A673 (cell line): ENCODE data around the gene GALC. TPM values are rescaled to one million over a fixed set of nuclear protein-coding genes. Genes with fewer than 3 reads are reported as not detected.

ENCODE experiments used
- BruUV-seq: library from RNA; stranded (reverse); fragments of 400-500 nt; replicated peaks from 2 replicates; lab custom pipeline; 2021; lab: Mats Ljungman, UMichigan
- CTCF ChIA-PET: fragments of 300-600 bp; sonication (Branson Sonifier 250); formaldehyde crosslinking; loops from one replicate; lab custom pipeline; 2022; ENCODE audit warnings: antibody characterized with exemption; lab: Charles Lee
- POLR2A ChIA-PET: fragments of 300-600 bp; sonication (Branson Sonifier 250); formaldehyde crosslinking; loops from one replicate; lab custom pipeline; 2022; ENCODE audit warnings: antibody characterized with exemption; ENCODE audit not compliant: low non-redundant PET; lab: Charles Lee
- DNase-seq: peaks from one replicate; pipeline ENCODE4 v3.0.0-alpha.2; 2015; ENCODE audit warnings: low spot score
- H3K27ac ChIP-seq: fragments of 200-600 bp; sonication (generic); 2 replicates; pipeline ENCODE4 v1.5.1; 2016; ENCODE audit warnings: mixed run types, low read depth, mild to moderate bottlenecking, mixed read lengths, antibody characterized with exemption, low read length; ENCODE audit not compliant: poor library complexity, severe bottlenecking
- H3K27me3 ChIP-seq: fragments of 200-600 bp; sonication (generic); replicated peaks from 2 replicates; pipeline ENCODE4 v1.6.1; 2017; ENCODE audit warnings: mixed run types, low read depth, mild to moderate bottlenecking, mixed read lengths, antibody characterized with exemption, low read length; ENCODE audit not compliant: insufficient read depth, poor library complexity
- H3K36me3 ChIP-seq: fragments of 200-600 bp; sonication (generic); 2 replicates; pipeline ENCODE4 v1.6.1; 2016; ENCODE audit warnings: mixed run types, mild to moderate bottlenecking, mixed read lengths, antibody characterized with exemption, low read length; ENCODE audit not compliant: insufficient read depth, poor library complexity, severe bottlenecking
- H3K4me1 ChIP-seq: fragments of 200-600 bp; sonication (generic); 2 replicates; pipeline ENCODE4 v1.6.1; 2017; ENCODE audit warnings: mixed run types, mild to moderate bottlenecking, mixed read lengths, antibody characterized with exemption, low read length; ENCODE audit not compliant: insufficient read depth, poor library complexity, severe bottlenecking
- H3K4me3 ChIP-seq: fragments of 200-600 bp; sonication (generic); 2 replicates; pipeline ENCODE4 v1.5.1; 2016; ENCODE audit warnings: low read depth, mixed run types, mild to moderate bottlenecking, mixed read lengths, low read length; ENCODE audit not compliant: poor library complexity, severe bottlenecking
- H3K9me3 ChIP-seq: fragments of 200-600 bp; sonication (generic); 2 replicates; pipeline ENCODE4 v1.6.1; 2016; ENCODE audit warnings: mixed run types, low read depth, mild to moderate bottlenecking, mixed read lengths, antibody characterized with exemption, low read length; ENCODE audit not compliant: poor library complexity, severe bottlenecking
- CTCF ChIP-seq: fragments of 300-800, 200-600 bp; sonication (generic); conservative IDR thresholded peaks from 2 replicates; pipeline ENCODE4 v1.5.1; 2017; ENCODE audit warnings: low read depth, mild to moderate bottlenecking, antibody characterized with exemption, low read length, moderate library complexity, mixed read lengths
- EZH2 ChIP-seq: fragments of 200-600 bp; sonication (generic); IDR thresholded peaks from 2 replicates; pipeline ENCODE4 v1.6.1; 2017; ENCODE audit warnings: borderline replicate concordance, low read depth, mild to moderate bottlenecking, mixed read lengths, antibody characterized with exemption, low read length; ENCODE audit not compliant: poor library complexity, severe bottlenecking
- intact Hi-C: fragments of 100-400 bp; cut with micrococcal nuclease; formaldehyde crosslinking; loops from one replicate; pipeline ENCODE4 v1.10.0; 2022; ENCODE audit not compliant: unreplicated experiment
- total RNA-seq: library from RNA; stranded (reverse); gene quantifications from 2 replicates; pipeline ENCODE4 v1.2.3, GENCODE V29; 2021

GALC gene
- total RNA-seq, 1 experiment from 2014 or later = 11.5 TPM

DNA sequence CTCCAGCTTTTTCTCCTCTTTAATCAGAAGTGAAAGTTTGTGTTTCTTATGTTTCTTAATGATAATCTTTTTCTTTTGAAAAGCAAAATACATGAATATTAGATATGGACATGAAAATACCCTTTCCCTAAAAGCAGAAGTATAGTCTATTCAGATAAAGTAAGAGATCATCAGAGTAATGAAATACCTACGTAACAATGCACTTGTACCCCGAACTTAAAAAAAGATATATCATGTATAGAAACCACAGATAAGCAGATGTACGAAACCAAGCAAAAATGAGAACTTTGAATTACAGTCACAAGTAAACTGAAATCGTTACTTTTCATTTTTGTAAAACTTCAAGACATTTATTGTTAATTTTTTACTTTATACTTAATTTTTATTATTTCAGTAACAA lies 10.4 kb upstream of the GALC start:
- H3K27me3 ChIP-seq = no peaks in the 10 kb centered on the region
- no peaks in the 10 kb centered on the region for H3K9me3 ChIP-seq
- no peak overlapping the region for H3K4me3 ChIP-seq
- H3K4me1 ChIP-seq = no peaks in the 10 kb centered on the region
- H3K36me3 ChIP-seq = no peaks in the 10 kb centered on the region
- TF ChIP-seq CTCF (no peak), EZH2 (no peak)
- intact Hi-C loops = no loop called here
- CTCF ChIA-PET = no interaction called here
- no peak for DNase-seq
- BruUV-seq = no TSS peak
- POLR2A ChIA-PET = no interaction called here
- no peak overlapping the region for H3K27ac ChIP-seq

GRCh38 chr14:88002421-88003075 lies 9.6 kb upstream of the GALC start:
- Histone ChIP-seq H3K4me1 (no peaks in the 10 kb centered on the region), H3K27me3 (no peaks in the 10 kb centered on the region), H3K27ac (no peak overlapping the region), H3K4me3 (no peak overlapping the region), H3K9me3 (no peaks in the 10 kb centered on the region), H3K36me3 (no peaks in the 10 kb centered on the region)
- TF ChIP-seq EZH2 (no peak), CTCF (no peak)
- ChIA-PET POLR2A (no interaction called here), CTCF (no interaction called here)
- DNase-seq = no peak
- BruUV-seq = no TSS peak
- intact Hi-C loops = no loop called here

DNA sequence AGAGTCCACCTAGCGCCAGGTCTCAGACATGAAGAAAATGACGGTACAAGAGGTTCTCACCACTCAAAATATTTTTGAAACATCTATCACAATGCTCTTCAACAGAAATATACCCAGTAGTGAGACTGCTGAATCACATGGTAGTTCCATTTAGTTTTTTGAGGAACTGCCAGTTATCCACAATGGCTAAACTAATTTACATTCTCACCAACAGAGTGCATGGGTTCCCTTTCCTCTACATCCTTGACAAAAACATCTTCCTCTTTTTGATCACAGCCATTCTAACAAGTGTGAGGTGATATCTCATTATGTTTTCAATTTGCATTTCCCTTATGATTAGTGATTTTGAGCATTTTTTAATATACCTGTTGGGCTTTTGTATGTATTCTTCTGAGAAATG lies 6.3 kb upstream of the GALC start:
- TF ChIP-seq CTCF (no peak), EZH2 (no peak)
- no peaks in the 10 kb centered on the region for H3K4me1 ChIP-seq
- H3K9me3 ChIP-seq = no peaks in the 10 kb centered on the region
- intact Hi-C loops = no loop called here
- ChIA-PET CTCF (no interaction called here), POLR2A (no interaction called here)
- no peaks in the 10 kb centered on the region for H3K36me3 ChIP-seq
- BruUV-seq = no TSS peak
- no peaks in the 10 kb centered on the region for H3K27me3 ChIP-seq
- no peak overlapping the region for H3K4me3 ChIP-seq
- H3K27ac ChIP-seq = no peak overlapping the region
- DNase-seq = no peak
